CD14-positive monocyte (primary cell): ENCODE data around the gene CCNB1. TPM values are rescaled to one million over a fixed set of nuclear protein-coding genes. Genes with fewer than 3 reads are reported as not detected.
"Not testable (repeated sequence)": the region's sequence is repeated elsewhere in the genome, so short reads cannot be mapped to it uniquely, and the experiment has no call there.

Experiments
- DNase-seq, 3 donors: peaks; one replicate each; pipeline ENCODE4 v3.0.0-alpha.2; 2011 to 2022
- H2AFZ ChIP-seq: 2 replicates; pipeline ENCODE4 v1.6.0; 2012; ENCODE audit warnings: mild to moderate bottlenecking, low read depth, low read length, inconsistent platforms; ENCODE audit not compliant: insufficient read depth, poor library complexity, severe bottlenecking
- H3K27ac ChIP-seq, 2 donors: 1 replicate in 1 of 2; 2 replicates in 1 of 2; pipeline ENCODE4 v1.5.1; 2012 to 2013; ENCODE audit warnings: low read length in 2 of 2, control low read depth in 1 of 2, inconsistent platforms in 1 of 2, low read depth in 1 of 2, mild to moderate bottlenecking in 1 of 2
- H3K27me3 ChIP-seq, 2 donors: one replicate each; pipeline versions ENCODE4 v1.6.0 to v1.6.1; 2011 to 2013; ENCODE audit warnings: low read length in 2 of 2; ENCODE audit not compliant: control insufficient read depth in 2 of 2, insufficient read depth in 2 of 2
- H3K36me3 ChIP-seq, 2 donors: replicated peaks in 1 of 2; 1 replicate in 1 of 2; 2 replicates in 1 of 2; pipeline versions ENCODE4 v1.5.1 to v1.6.1; 2012 to 2013; ENCODE audit warnings: low read length in 2 of 2, control low read depth in 1 of 2, inconsistent platforms in 1 of 2, mild to moderate bottlenecking in 1 of 2; ENCODE audit not compliant: insufficient read depth in 2 of 2, control insufficient read depth in 1 of 2
- H3K4me1 ChIP-seq, 2 donors: 1 replicate in 1 of 2; 2 replicates in 1 of 2; pipeline versions ENCODE4 v1.5.1 to v1.6.1; 2012 to 2013; ENCODE audit warnings: low read length in 2 of 2, control low read depth in 1 of 2, inconsistent platforms in 1 of 2, mild to moderate bottlenecking in 1 of 2, moderate library complexity in 1 of 2; ENCODE audit not compliant: insufficient read depth in 2 of 2, control insufficient read depth in 1 of 2
- H3K4me2 ChIP-seq: replicated peaks from 2 replicates; pipeline ENCODE3; 2012; ENCODE audit warnings: low read length, moderate library complexity, mild to moderate bottlenecking; ENCODE audit not compliant: poor library complexity, severe bottlenecking; ENCODE audit errors: extremely low read depth
- H3K4me3 ChIP-seq, 3 experiments: fragments of 200-600 bp in 1 of 3; sonication (generic) in 1 of 3; replicated peaks in 1 of 3; 1 replicate in 2 of 3; 2 replicates in 1 of 3; pipeline ENCODE4 v1.5.1; 2011 to 2013; ENCODE audit warnings: low read length in 3 of 3, mild to moderate bottlenecking in 3 of 3, control low read depth in 2 of 3, low read depth in 2 of 3, inconsistent platforms in 1 of 3, moderate library complexity in 1 of 3
- H3K79me2 ChIP-seq: 2 replicates; pipeline ENCODE4 v1.6.0; 2012; ENCODE audit warnings: mild to moderate bottlenecking, control low read depth, inconsistent platforms, low read length, moderate library complexity; ENCODE audit not compliant: insufficient read depth
- H3K9ac ChIP-seq: 2 replicates; pipeline ENCODE4 v1.6.0; 2017; ENCODE audit warnings: low read length, mild to moderate bottlenecking; ENCODE audit not compliant: insufficient read depth, poor library complexity, severe bottlenecking
- H3K9me3 ChIP-seq, 2 donors: replicated peaks in 1 of 2; 1 replicate in 1 of 2; 2 replicates in 1 of 2; pipeline versions ENCODE4 v1.5.1 to v1.6.1; 2012 to 2013; ENCODE audit warnings: low read length in 2 of 2, control low read depth in 1 of 2; ENCODE audit not compliant: control insufficient read depth in 1 of 2, insufficient read depth in 1 of 2
- H4K20me1 ChIP-seq: 2 replicates; pipeline ENCODE4 v1.6.0; 2012; ENCODE audit warnings: mild to moderate bottlenecking, low read length, control low read depth, moderate library complexity; ENCODE audit not compliant: insufficient read depth
- H3K27ac Mint-ChIP-seq, 7 donors: one replicate each; pipeline ENCODE4 v1.8.0; 2020; ENCODE audit warnings: mild to moderate bottlenecking in 7 of 7, mixed read lengths in 7 of 7, moderate library complexity in 6 of 7, inconsistent platforms in 2 of 7
- H3K27me3 Mint-ChIP-seq, 3 donors: one replicate each; pipeline ENCODE4 v1.8.0; 2021 to 2022; ENCODE audit warnings: low read depth in 3 of 3, mild to moderate bottlenecking in 3 of 3, mixed read lengths in 3 of 3, moderate library complexity in 3 of 3, inconsistent platforms in 1 of 3
- H3K36me3 Mint-ChIP-seq, 2 donors: one replicate each; pipeline ENCODE4 v1.8.0; 2020; ENCODE audit warnings: mixed read lengths in 2 of 2, inconsistent platforms in 1 of 2, mild to moderate bottlenecking in 1 of 2
- H3K4me1 Mint-ChIP-seq: one replicate; pipeline ENCODE4 v1.8.0; 2020; ENCODE audit warnings: mild to moderate bottlenecking, mixed read lengths
- H3K4me3 Mint-ChIP-seq, 2 donors: one replicate each; pipeline ENCODE4 v1.8.0; 2020; ENCODE audit warnings: mild to moderate bottlenecking in 2 of 2, mixed read lengths in 2 of 2, moderate library complexity in 1 of 2
- H3K9me3 Mint-ChIP-seq, 7 donors: one replicate each; pipeline ENCODE4 v1.8.0; 2020 to 2022; ENCODE audit warnings: mixed read lengths in 7 of 7, mild to moderate bottlenecking in 6 of 7, moderate library complexity in 6 of 7, inconsistent platforms in 2 of 7
- CTCF ChIP-seq: fragments of 200-600 bp; IDR thresholded peaks from one replicate; pipeline ENCODE4 v1.8.0; 2022; ENCODE audit warnings: antibody characterized with exemption, mild to moderate bottlenecking
- WGBS: methylation state at CpG from one replicate; pipeline ENCODE4 v1.1.5; 2013; ENCODE audit warnings: missing lambda C conversion rate; ENCODE audit not compliant: insufficient coverage; 5-methylcytosine and 5-hydroxymethylcytosine counted together
- intact Hi-C, 2 donors: fragments of 100-400 bp; cut with micrococcal nuclease; formaldehyde crosslinking; loops; one replicate each; pipeline versions ENCODE4 v1.15.0 to v1.15.1; 2023
- polyA plus RNA-seq, 3 donors: library from polyadenylated mRNA; depleted of rRNA in 1 of 3; unstranded in 2 of 3; stranded (reverse) in 1 of 3; fragments of 300-500 nt in 2 of 3; fragments of >200 nt in 1 of 3; fragmentation: Illumina TruSeq in 2 of 3; gene quantifications; 1 replicate in 2 of 3; 2 replicates in 1 of 3; pipeline ENCODE4 v1.2.3, GENCODE V29; 2012 to 2021

The CCNB1 gene
- polyA plus RNA-seq, 3 donors: 0.64 to 2.6 (median 1.6) TPM

GRCh38 chr5:69137807-69138206, 29.1 kb upstream of the CCNB1 start:
- H4K20me1 ChIP-seq: no peaks in the 10 kb centered on the region
- 94% methylated on average over 3 of the region's 5 CpGs for WGBS
- H2AFZ ChIP-seq: no peak overlapping the region
- no peak for TF ChIP-seq CTCF
- no peaks in the 10 kb centered on the region for H3K4me1 ChIP-seq
- no peaks in the 10 kb centered on the region for H3K79me2 ChIP-seq
- Mint-ChIP-seq H3K27me3 (no peaks in the 10 kb centered on the region), H3K9me3 (peaks cover 2 to 11% (median 6%) of the 10 kb centered on the region in 7 donors), H3K27ac (no peak overlapping the region), H3K36me3 (peaks cover 10% of the 10 kb centered on the region in 2 donors), H3K4me3 (no peak overlapping the region), H3K4me1 (peaks cover 5% of the 10 kb centered on the region)
- intact Hi-C loops: no loop called here
- DNase-seq: no peak
- H3K27me3 ChIP-seq: no peaks in the 10 kb centered on the region
- no peaks in the 10 kb centered on the region for H3K9me3 ChIP-seq
- no peak overlapping the region for H3K27ac ChIP-seq
- H3K9ac ChIP-seq: no peak overlapping the region
- peaks cover 0 to 7% of the 10 kb centered on the region in 2 donors for H3K36me3 ChIP-seq
- no peak overlapping the region for H3K4me3 ChIP-seq
- no peak overlapping the region for H3K4me2 ChIP-seq

GRCh38 chr5:69138766-69139165, 28.2 kb upstream of the CCNB1 start:
- Histone ChIP-seq H2AFZ (no peak overlapping the region), H3K79me2 (no peaks in the 10 kb centered on the region), H3K9me3 (no peaks in the 10 kb centered on the region), H3K4me1 (no peaks in the 10 kb centered on the region), H4K20me1 (no peaks in the 10 kb centered on the region), H3K36me3 (no peaks in the 10 kb centered on the region), H3K27ac (no peak overlapping the region), H3K27me3 (no peaks in the 10 kb centered on the region), H3K9ac (no peak overlapping the region), H3K4me2 (no peak overlapping the region), H3K4me3 (no peak overlapping the region)
- H3K27me3 Mint-ChIP-seq: no peaks in the 10 kb centered on the region
- no CpG with 5 or more reads among the region's 1 CpG for WGBS
- TF ChIP-seq CTCF: no peak
- H3K4me3 Mint-ChIP-seq: no peak overlapping the region
- DNase-seq: no peak
- H3K27ac Mint-ChIP-seq: peak overlapping the region in 1 of 7 donors; percentile 25
- H3K36me3 Mint-ChIP-seq: peaks cover 4% of the 10 kb centered on the region in 2 donors
- peaks cover 2 to 11% (median 6%) of the 10 kb centered on the region in 7 donors for H3K9me3 Mint-ChIP-seq
- H3K4me1 Mint-ChIP-seq: peaks cover 5% of the 10 kb centered on the region
- intact Hi-C loops: no loop called here

- H3K27ac Mint-ChIP-seq, H3K4me1 Mint-ChIP-seq, H3K9me3 ChIP-seq, H3K27ac ChIP-seq, H3K4me2 ChIP-seq, H3K4me3 ChIP-seq, H3K79me2 ChIP-seq, H2AFZ ChIP-seq, H3K4me3 Mint-ChIP-seq, H3K27me3 ChIP-seq, DNase-seq, intact Hi-C loops, H3K27me3 Mint-ChIP-seq, H3K36me3 Mint-ChIP-seq, H3K9ac ChIP-seq, H3K36me3 ChIP-seq, H3K4me1 ChIP-seq, H4K20me1 ChIP-seq: not testable (repeated sequence)
- H3K9me3 Mint-ChIP-seq: peaks cover 2 to 18% (median 6%) of the 10 kb centered on the region in 7 donors
- WGBS: no CpG with 5 or more reads among the region's 4 CpGs
Measured at GRCh38 chr5:69140239-69140638, 26.7 kb upstream of the CCNB1 start.
